GM18867 (cell line): Measurements from ENCODE around the gene MORN1.

Source experiments
- ATAC-seq: cut with Tn5 transposase; IDR thresholded peaks from one replicate; pipeline ENCODE4 v1.9.1; 2021; ENCODE audit warnings: mild to moderate bottlenecking, moderate library complexity; ENCODE audit not compliant: unreplicated experiment

Gene MORN1

GRCh38 chr1:2388004-2388913 is 3.1 kb downstream of the MORN1 start:
- no peak for ATAC-seq

- ATAC-seq, result no peak
These were observed 4.4 kb downstream of the MORN1 start for GRCh38 chr1:2386636-2387611.

GRCh38 chr1:2385606-2386280 is 5.6 kb downstream of the MORN1 start:
- no peak for ATAC-seq

GRCh38 chr1:2384941-2385481 is 6.3 kb downstream of the MORN1 start:
- no peak for ATAC-seq

- no peak for ATAC-seq
These were observed 7.1 kb downstream of the MORN1 start for GRCh38 chr1:2384130-2384860.

- no peak for ATAC-seq
These were observed 7.8 kb downstream of the MORN1 start for GRCh38 chr1:2383576-2383975.

- ATAC-seq, result no peak
These were observed 8.6 kb downstream of the MORN1 start for GRCh38 chr1:2382621-2383361.

GRCh38 chr1:2381741-2382620 is 9.4 kb downstream of the MORN1 start:
- ATAC-seq, result peak; percentile 47

- ATAC-seq, result no peak
These were observed 10.3 kb downstream of the MORN1 start for GRCh38 chr1:2380816-2381591.

- no peak for ATAC-seq
These were observed 11.5 kb downstream of the MORN1 start for GRCh38 chr1:2379733-2380404.

GRCh38 chr1:2378956-2379732 is 12.2 kb downstream of the MORN1 start:
- no peak for ATAC-seq

- ATAC-seq, result no peak
These were observed 12.9 kb downstream of the MORN1 start for GRCh38 chr1:2378441-2378851.

GRCh38 chr1:2377751-2378440 is 13.5 kb downstream of the MORN1 start:
- ATAC-seq, result no peak

- no peak for ATAC-seq
These were observed 14.3 kb downstream of the MORN1 start for GRCh38 chr1:2376931-2377672.

GRCh38 chr1:2376261-2376741 is 15.1 kb downstream of the MORN1 start:
- ATAC-seq, result no peak
